Esophagus (tissue), 2 donors: ENCODE results near the gene PIK3R1. TPM values are rescaled to one million over a fixed set of nuclear protein-coding genes. Genes with fewer than 3 reads are reported as not detected.

Experiments
- H3K27ac ChIP-seq, 2 donors: one replicate each; pipeline ENCODE4 v1.5.1; 2013; ENCODE audit warnings: low read depth in 2 of 2, mild to moderate bottlenecking in 2 of 2, inconsistent platforms in 1 of 2, low read length in 1 of 2, moderate library complexity in 1 of 2
- H3K27me3 ChIP-seq, 2 donors: one replicate each; pipeline ENCODE4 v1.6.1; 2013; ENCODE audit warnings: low read length in 2 of 2, control low read depth in 1 of 2, mild to moderate bottlenecking in 1 of 2; ENCODE audit not compliant: insufficient read depth in 2 of 2, control insufficient read depth in 1 of 2
- H3K36me3 ChIP-seq, 2 donors: one replicate each; pipeline ENCODE4 v1.6.1; 2013; ENCODE audit warnings: low read length in 1 of 2; ENCODE audit not compliant: control insufficient read depth in 2 of 2, insufficient read depth in 2 of 2
- H3K4me1 ChIP-seq, 2 donors: one replicate each; pipeline ENCODE4 v1.6.1; 2013; ENCODE audit warnings: low read length in 1 of 2; ENCODE audit not compliant: control insufficient read depth in 2 of 2, insufficient read depth in 2 of 2
- H3K4me3 ChIP-seq, 2 donors: one replicate each; pipeline ENCODE4 v1.5.1; 2013; ENCODE audit warnings: low read length in 2 of 2, mild to moderate bottlenecking in 2 of 2, low read depth in 1 of 2, moderate library complexity in 1 of 2
- H3K9me3 ChIP-seq, 2 donors: one replicate each; pipeline ENCODE4 v1.6.1; 2013; ENCODE audit warnings: mild to moderate bottlenecking in 2 of 2, low read depth in 1 of 2, low read length in 1 of 2, moderate library complexity in 1 of 2; ENCODE audit not compliant: control insufficient read depth in 2 of 2, insufficient read depth in 1 of 2
- WGBS, 2 donors: extraction: QIAGEN DNeasy Blood & Tissue Kit; methylation state at CpG; one replicate each; pipeline ENCODE4 v1.1.7; 2013; 5-methylcytosine and 5-hydroxymethylcytosine counted together
- polyA plus RNA-seq, 2 donors: library from polyadenylated mRNA; stranded (reverse); fragments of 200-250 nt; gene quantifications; one replicate each; pipeline ENCODE4 v1.2.3, GENCODE V29; 2013
- donor health status: healthy with polysubstance abuse.
- donor health status: Bipolar disorder and iron deficiency.

PIK3R1 gene
- polyA plus RNA-seq, 2 donors = 5.0 to 8.2 TPM

GRCh38 chr5:68290847-68291246 lies 75.3 kb downstream of the PIK3R1 start:
- Histone ChIP-seq H3K4me1 (peaks cover under 1 to 4% of the 10 kb centered on the region in 2 donors), H3K9me3 (no peaks in the 10 kb centered on the region)
- WGBS, 2 donors = 56 to 61% methylated on average over 3 of the region's 3 CpGs

GRCh38 chr5:68292316-68292715 lies 76.8 kb downstream of the PIK3R1 start:
- H3K27me3 ChIP-seq = no peaks in the 10 kb centered on the region
- no peaks in the 10 kb centered on the region for H3K9me3 ChIP-seq
- peaks cover 2 to 7% of the 10 kb centered on the region in 2 donors for H3K4me1 ChIP-seq
- WGBS, 2 donors = 22 to 33% methylated on average over 3 of the region's 3 CpGs
- no peak overlapping the region for H3K27ac ChIP-seq
- peak overlapping the region in 1 of 2 donors; percentile 26 for H3K4me3 ChIP-seq
- H3K36me3 ChIP-seq = peaks cover 8 to 12% of the 10 kb centered on the region in 2 donors

More at GRCh38 chr5:68290847-68291246, 75.3 kb downstream of the PIK3R1 start:
- H3K27ac ChIP-seq = no peak overlapping the region
- no peaks in the 10 kb centered on the region for H3K27me3 ChIP-seq
- H3K36me3 ChIP-seq = peaks cover 1 to 3% of the 10 kb centered on the region in 2 donors
- H3K4me3 ChIP-seq = peak overlapping the region in 1 of 2 donors; percentile 21

DNA sequence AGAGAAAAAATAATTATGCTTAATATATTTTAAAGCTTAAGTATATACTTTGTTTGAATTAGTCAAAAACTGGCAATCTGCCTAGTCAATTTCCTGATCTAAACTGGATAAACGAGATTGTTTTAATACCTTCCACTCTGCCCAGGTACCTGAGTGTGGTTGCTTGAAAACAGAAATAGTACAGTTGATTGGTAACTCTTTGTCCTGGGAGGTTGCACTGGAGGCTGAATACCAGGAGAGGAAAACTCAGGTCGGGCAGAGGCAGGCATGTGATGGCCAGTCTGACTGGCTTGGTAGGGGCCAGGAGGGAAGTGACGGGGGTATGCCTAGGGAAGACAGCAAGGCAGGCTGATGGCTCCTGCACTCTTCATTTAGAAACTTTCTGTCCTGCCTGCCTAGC lies 80.2 kb downstream of the PIK3R1 start:
- peaks cover 18 to 19% of the 10 kb centered on the region in 2 donors for H3K36me3 ChIP-seq
- no peaks in the 10 kb centered on the region for H3K27me3 ChIP-seq
- H3K4me1 ChIP-seq = peaks cover 2 to 3% of the 10 kb centered on the region in 2 donors
- WGBS, 2 donors = 43 to 45% methylated on average over 3 of the region's 3 CpGs
- no peak overlapping the region for H3K4me3 ChIP-seq
- H3K27ac ChIP-seq = peak overlapping the region; percentile 14 to 60
- H3K9me3 ChIP-seq = no peaks in the 10 kb centered on the region

DNA sequence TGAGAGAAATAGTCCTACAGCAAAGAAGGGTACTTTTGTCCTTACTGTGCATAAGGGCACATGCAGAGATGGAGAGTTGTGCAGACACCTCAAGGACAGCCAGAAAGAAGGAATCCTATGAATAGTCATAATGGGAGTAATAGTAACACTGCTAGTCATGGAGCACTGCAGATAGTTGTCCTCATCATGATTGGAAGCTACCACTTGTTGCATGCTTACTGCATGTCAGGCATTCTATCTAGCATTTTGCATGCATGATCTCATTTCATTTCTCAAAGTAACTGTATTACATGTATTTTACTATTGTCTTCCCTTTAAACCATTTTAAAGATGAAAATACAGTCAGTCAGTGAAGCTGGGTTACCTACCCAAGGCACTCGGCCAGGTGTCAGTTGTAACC lies 81.3 kb downstream of the PIK3R1 start:
- Histone ChIP-seq H3K9me3 (no peaks in the 10 kb centered on the region), H3K27me3 (no peaks in the 10 kb centered on the region), H3K36me3 (peaks cover 17 to 18% of the 10 kb centered on the region in 2 donors), H3K27ac (no peak overlapping the region), H3K4me3 (no peak overlapping the region), H3K4me1 (peaks cover 2 to 3% of the 10 kb centered on the region in 2 donors)
- WGBS, 2 donors = 84 to 90% methylated on average over 1 of the region's 1 CpG

- Histone ChIP-seq H3K36me3 (peaks cover 17 to 18% of the 10 kb centered on the region in 2 donors), H3K27me3 (no peaks in the 10 kb centered on the region), H3K4me3 (no peak overlapping the region), H3K4me1 (peaks cover 2 to 3% of the 10 kb centered on the region in 2 donors), H3K9me3 (no peaks in the 10 kb centered on the region), H3K27ac (no peak overlapping the region)
- 74 to 84% methylated on average over 4 of the region's 4 CpGs for WGBS, 2 donors
Measured at GRCh38 chr5:68297656-68298055, 82.1 kb downstream of the PIK3R1 start.

- peaks cover 17 to 18% of the 10 kb centered on the region in 2 donors for H3K36me3 ChIP-seq
- no peak overlapping the region for H3K4me3 ChIP-seq
- no peaks in the 10 kb centered on the region for H3K9me3 ChIP-seq
- H3K27me3 ChIP-seq = no peaks in the 10 kb centered on the region
- 63 to 70% methylated on average over 2 of the region's 2 CpGs for WGBS, 2 donors
- no peak overlapping the region for H3K27ac ChIP-seq
- H3K4me1 ChIP-seq = peaks cover 3 to 4% of the 10 kb centered on the region in 2 donors
Measured at GRCh38 chr5:68298479-68298878, 82.9 kb downstream of the PIK3R1 start.

DNA sequence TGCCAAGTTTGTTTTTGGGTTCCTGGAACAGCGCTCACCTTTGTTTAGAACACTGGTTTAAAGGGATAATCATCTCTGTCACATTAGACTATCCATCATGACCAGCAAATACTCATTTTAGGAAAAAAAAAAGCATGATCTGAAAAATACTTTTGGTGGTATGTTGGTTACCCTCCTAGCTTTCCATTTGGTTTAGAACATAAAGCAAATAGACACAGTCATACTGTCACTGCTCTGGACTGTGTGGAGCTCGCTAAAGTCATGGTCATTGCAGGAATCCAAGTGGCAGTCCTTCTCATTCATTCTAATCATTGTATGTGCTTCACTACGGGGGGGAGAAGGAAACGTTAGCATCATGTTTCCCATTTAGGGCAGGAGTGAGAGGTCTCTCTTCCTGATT lies 83.5 kb downstream of the PIK3R1 start:
- no peak overlapping the region for H3K4me3 ChIP-seq
- H3K9me3 ChIP-seq = no peaks in the 10 kb centered on the region
- peaks cover 17 to 18% of the 10 kb centered on the region in 2 donors for H3K36me3 ChIP-seq
- no peak overlapping the region for H3K27ac ChIP-seq
- no peaks in the 10 kb centered on the region for H3K27me3 ChIP-seq
- peaks cover 4 to 5% of the 10 kb centered on the region in 2 donors for H3K4me1 ChIP-seq
- 65 to 71% methylated on average over 4 of the region's 4 CpGs for WGBS, 2 donors

GRCh38 chr5:68299575-68299974 lies 84.0 kb downstream of the PIK3R1 start:
- Histone ChIP-seq H3K36me3 (peaks cover 17 to 18% of the 10 kb centered on the region in 2 donors), H3K27ac (no peak overlapping the region), H3K4me1 (peaks cover 4 to 6% of the 10 kb centered on the region in 2 donors), H3K27me3 (no peaks in the 10 kb centered on the region), H3K9me3 (no peaks in the 10 kb centered on the region), H3K4me3 (no peak overlapping the region)
- WGBS, 2 donors = 94 to 98% methylated on average over 3 of the region's 3 CpGs

DNA sequence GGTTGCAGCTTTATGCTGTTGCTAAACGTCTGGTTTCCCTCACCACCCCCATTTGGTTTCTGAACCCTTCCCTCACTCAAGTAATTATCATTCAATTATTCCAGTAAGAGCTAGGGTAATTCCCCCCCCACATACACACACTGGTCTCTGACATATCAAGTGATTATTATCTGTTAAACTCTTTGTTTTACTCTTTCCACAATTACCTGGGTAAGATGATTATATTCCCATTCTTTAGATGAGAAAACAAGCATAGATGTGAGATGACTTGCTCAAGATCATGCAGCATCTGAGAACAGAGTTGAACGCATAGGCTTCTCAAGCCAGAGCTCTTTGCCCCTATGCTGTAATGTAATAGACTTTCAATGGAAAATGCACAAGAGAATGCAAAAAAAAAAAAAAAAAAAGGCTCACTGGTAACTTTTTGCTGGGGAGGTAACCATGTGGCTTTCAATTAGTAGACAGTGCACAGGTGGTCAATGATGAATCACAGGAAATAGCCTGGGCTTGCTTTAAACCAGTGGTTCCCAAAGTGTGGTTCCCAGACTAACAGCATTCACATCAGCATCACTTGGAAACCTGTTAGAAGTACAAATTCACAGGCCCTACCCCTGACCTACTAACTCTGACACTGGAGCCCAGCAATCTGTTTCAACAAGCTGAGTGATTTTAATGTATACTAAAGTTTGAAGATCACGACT lies 87.6 kb downstream of the PIK3R1 start:
- no peaks in the 10 kb centered on the region for H3K27me3 ChIP-seq
- H3K4me1 ChIP-seq = peaks cover 2% of the 10 kb centered on the region in 2 donors
- H3K4me3 ChIP-seq = no peak overlapping the region
- H3K27ac ChIP-seq = no peak overlapping the region
- H3K9me3 ChIP-seq = no peaks in the 10 kb centered on the region
- H3K36me3 ChIP-seq = peaks cover 0 to 3% of the 10 kb centered on the region in 2 donors
- WGBS, 2 donors = 54 to 57% methylated on average over 3 of the region's 3 CpGs
